K562 (cell line): ENCODE results near the gene DPM2. TPM values are rescaled to one million over a fixed set of nuclear protein-coding genes. Genes with fewer than 3 reads are reported as not detected.
A peak's percentile ranks its signal among the peaks of the same experiment; 100 is the strongest.

Source experiments
- AFF1 ChIP-seq, 2 experiments: fragments of 450-650 bp; IDR thresholded peaks; 2 replicates each; pipeline ENCODE4 v1.6.1; 2018; ENCODE audit warnings: mild to moderate bottlenecking in 2 of 2, low read depth in 1 of 2; ENCODE audit not compliant: partially characterized antibody in 2 of 2
- ARID3A ChIP-seq: IDR thresholded peaks from 2 replicates; pipeline ENCODE4 v1.6.1; 2012; ENCODE audit warnings: low read depth, low read length, improper control_type of control experiment, borderline replicate concordance
- ATF7 ChIP-seq: fragments of 450-650 bp; IDR thresholded peaks from 2 replicates; pipeline ENCODE4 v1.7.1; 2014; ENCODE audit warnings: mild to moderate bottlenecking, moderate library complexity
- CBFA2T2 ChIP-seq: fragments of 450-650 bp; conservative IDR thresholded peaks from 2 replicates; pipeline ENCODE4 v1.6.1; 2017; ENCODE audit warnings: mild to moderate bottlenecking
- FOXK2 ChIP-seq, 2 experiments: fragments of 450-650 bp; IDR thresholded peaks in 1 of 2; conservative IDR thresholded peaks in 1 of 2; 2 replicates each; pipeline ENCODE4 v1.6.1; 2016; ENCODE audit warnings: low read depth in 2 of 2, mild to moderate bottlenecking in 1 of 2
- HCFC1 ChIP-seq: IDR thresholded peaks from 2 replicates; pipeline ENCODE4 v1.6.1; 2012; ENCODE audit warnings: low read depth, low read length, improper control_type of control experiment
- HIVEP1 ChIP-seq: fragments of 250-450 bp; sonication (Bioruptor Pico); IDR thresholded peaks from 2 replicates; pipeline ENCODE4 v1.4.0; 2020; ENCODE audit warnings: mild to moderate bottlenecking
- HNRNPL ChIP-seq: fragments of 200-400 bp; formaldehyde crosslinking; IDR thresholded peaks from 2 replicates; pipeline ENCODE4 v1.6.1; 2017; ENCODE audit warnings: low read depth, mild to moderate bottlenecking, low read length
- KLF10 ChIP-seq: fragments of 250-450 bp; sonication (Bioruptor Pico); IDR thresholded peaks from 2 replicates; pipeline ENCODE4 v1.6.1; 2021; ENCODE audit warnings: matching md5 sums
- RBBP5 ChIP-seq: fragments of 200-600 bp; sonication (generic); IDR thresholded peaks from 2 replicates; pipeline ENCODE4 v1.6.1; 2012; ENCODE audit warnings: borderline replicate concordance, mild to moderate bottlenecking, low read length, control low read depth, inconsistent platforms; ENCODE audit not compliant: insufficient read depth, poor library complexity, severe bottlenecking
- SMARCE1 ChIP-seq: fragments of 450-650 bp; IDR thresholded peaks from 2 replicates; pipeline ENCODE4 v1.7.1; 2016; ENCODE audit warnings: mild to moderate bottlenecking
- SRSF1 ChIP-seq: fragments of 200-400 bp; formaldehyde crosslinking; IDR thresholded peaks from 2 replicates; pipeline ENCODE4 v1.6.1; 2017; ENCODE audit warnings: mild to moderate bottlenecking, low read depth, low read length, moderate library complexity
- ZNF586 ChIP-seq: fragments of 450-650 bp; formaldehyde crosslinking; conservative IDR thresholded peaks from 2 replicates; pipeline ENCODE4 v1.4.0; 2020; ENCODE audit warnings: mild to moderate bottlenecking, moderate library complexity
- polyA plus RNA-seq, 8 experiments: library from polyadenylated mRNA; depleted of rRNA in 4 of 8; stranded (reverse) in 5 of 8; unstranded in 3 of 8; fragments of >200 nt; fragmentation: Nextera tagmentation in 2 of 8; fragmentation: Illumina TruSeq in 1 of 8; extraction: Ambion mirVana in 2 of 8; extraction: Trizol in 1 of 8; gene quantifications; 2 replicates each; pipeline versions ENCODE4 v1.2.1 to v1.2.3, GENCODE V29; 2011 to 2014; ENCODE audit warnings: inconsistent platforms in 1 of 8, missing spikeins in 1 of 8
- total RNA-seq, 7 experiments: library from RNA; depleted of rRNA in 6 of 7; stranded (reverse); fragments of >200 nt in 6 of 7; fragmentation: Illumina TruSeq in 2 of 7; extraction: Trizol in 2 of 7; gene quantifications; 2 replicates each; pipeline versions ENCODE4 v1.2.1 to v1.2.3, GENCODE V29; 2011 to 2021; ENCODE audit warnings: low replicate concordance in 1 of 7
- TF ChIP-seq, protein P1 (sequence below): sonication (generic); formaldehyde crosslinking; IDR thresholded peaks from 2 replicates; pipeline ENCODE4 v1.8.0; 2023; ENCODE audit warnings: mild to moderate bottlenecking, missing genetic modification reagents

The DPM2 gene
- total and polyA plus RNA-seq, 9 of the 15 experiments (the other 6 are each of a cell fraction or from before 2014, with no cell fraction given), result 43.5 to 126 (median 71.1) TPM

DNA sequence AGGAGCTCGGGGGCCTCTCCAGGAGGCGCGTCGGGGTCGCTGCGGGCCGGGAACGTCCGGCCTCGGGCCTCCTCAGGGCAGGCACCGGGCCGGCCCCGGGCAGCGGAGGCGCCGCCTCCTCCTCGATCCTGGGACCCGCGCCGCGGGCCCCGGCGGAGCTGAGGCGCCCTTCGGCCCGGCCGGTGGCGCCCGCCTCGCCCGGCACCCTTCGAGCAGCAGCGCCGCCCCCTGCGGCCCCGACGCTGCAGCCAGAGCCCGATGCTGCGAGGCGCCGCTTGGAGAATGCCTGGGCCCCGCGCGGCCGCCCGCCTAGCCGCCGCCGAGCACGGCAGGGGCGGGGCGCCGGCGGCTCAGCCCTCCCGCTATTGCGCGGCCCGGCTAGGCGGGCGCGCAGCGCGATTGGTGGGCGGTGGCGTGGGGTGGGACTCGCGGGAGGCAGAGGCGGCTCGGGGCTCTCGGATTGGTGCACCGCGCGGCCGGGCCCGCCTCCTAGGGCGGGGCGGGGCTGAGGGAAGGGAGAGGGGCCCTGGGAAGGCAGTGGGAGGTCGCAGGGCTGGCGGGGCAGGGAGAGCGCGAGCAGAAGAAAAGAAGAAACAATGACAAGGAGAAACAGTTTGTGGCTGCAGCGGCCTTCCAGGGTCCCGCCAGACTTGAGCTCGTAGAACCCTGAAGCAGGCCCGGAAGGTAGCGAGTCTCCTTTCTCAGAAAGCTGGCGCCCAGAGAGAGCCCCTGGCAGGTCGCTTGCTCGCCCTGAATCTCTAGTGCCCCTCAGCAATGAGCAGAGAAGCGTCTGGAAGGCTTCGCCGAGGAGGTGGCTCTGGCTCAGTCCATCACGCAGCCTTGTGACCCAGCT is 43.3 kb upstream of the DPM2 start, which contains the start of gene EEIG1 (continued):
- TF ChIP-seq RBBP5 (no peak), HNRNPL (no peak), ZNF586 (no peak), HCFC1 (no peak), SMARCE1 (0 out of 2 replicates have a peak, but pooled peaks have one; percentile 27), KLF10 (CRISPR knock-in tag) (no peak), SRSF1 (no peak), ARID3A (no peak), HIVEP1 (CRISPR knock-in tag) (no peak), AFF1 (IDR thresholded peaks at IDR 0.05; ENCODE audit: low read depth in 1 of 2, partially characterized antibody in 2 of 2) (no peak), FOXK2 (conservative IDR thresholded peaks at IDR 0.05 in 1 of 2, IDR thresholded peaks at IDR 0.05 in 1 of 2; ENCODE audit: low read depth in 2 of 2) (0 out of 4 replicates have a peak, but pooled peaks of 1 of the 2 experiments have one; percentile 28), CBFA2T2 (no peak), ATF7 (no peak; the same call in 1 of the 2 replicates)
- TF ChIP-seq, protein P1, sequence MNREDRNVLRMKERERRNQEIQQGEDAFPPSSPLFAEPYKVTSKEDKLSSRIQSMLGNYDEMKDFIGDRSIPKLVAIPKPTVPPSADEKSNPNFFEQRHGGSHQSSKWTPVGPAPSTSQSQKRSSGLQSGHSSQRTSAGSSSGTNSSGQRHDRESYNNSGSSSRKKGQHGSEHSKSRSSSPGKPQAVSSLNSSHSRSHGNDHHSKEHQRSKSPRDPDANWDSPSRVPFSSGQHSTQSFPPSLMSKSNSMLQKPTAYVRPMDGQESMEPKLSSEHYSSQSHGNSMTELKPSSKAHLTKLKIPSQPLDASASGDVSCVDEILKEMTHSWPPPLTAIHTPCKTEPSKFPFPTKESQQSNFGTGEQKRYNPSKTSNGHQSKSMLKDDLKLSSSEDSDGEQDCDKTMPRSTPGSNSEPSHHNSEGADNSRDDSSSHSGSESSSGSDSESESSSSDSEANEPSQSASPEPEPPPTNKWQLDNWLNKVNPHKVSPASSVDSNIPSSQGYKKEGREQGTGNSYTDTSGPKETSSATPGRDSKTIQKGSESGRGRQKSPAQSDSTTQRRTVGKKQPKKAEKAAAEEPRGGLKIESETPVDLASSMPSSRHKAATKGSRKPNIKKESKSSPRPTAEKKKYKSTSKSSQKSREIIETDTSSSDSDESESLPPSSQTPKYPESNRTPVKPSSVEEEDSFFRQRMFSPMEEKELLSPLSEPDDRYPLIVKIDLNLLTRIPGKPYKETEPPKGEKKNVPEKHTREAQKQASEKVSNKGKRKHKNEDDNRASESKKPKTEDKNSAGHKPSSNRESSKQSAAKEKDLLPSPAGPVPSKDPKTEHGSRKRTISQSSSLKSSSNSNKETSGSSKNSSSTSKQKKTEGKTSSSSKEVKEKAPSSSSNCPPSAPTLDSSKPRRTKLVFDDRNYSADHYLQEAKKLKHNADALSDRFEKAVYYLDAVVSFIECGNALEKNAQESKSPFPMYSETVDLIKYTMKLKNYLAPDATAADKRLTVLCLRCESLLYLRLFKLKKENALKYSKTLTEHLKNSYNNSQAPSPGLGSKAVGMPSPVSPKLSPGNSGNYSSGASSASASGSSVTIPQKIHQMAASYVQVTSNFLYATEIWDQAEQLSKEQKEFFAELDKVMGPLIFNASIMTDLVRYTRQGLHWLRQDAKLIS, result no peak
